NCI-H146 (cell line): ENCODE results near the gene PSENEN.

Experiments
- DNase-seq: peaks from one replicate; lab custom pipeline; 2025; lab: John Stamatoyannopoulos, UW

The PSENEN gene

GRCh38 chr19:35773020-35773806, 27.8 kb downstream of the PSENEN start:
- no peak for DNase-seq

DNA sequence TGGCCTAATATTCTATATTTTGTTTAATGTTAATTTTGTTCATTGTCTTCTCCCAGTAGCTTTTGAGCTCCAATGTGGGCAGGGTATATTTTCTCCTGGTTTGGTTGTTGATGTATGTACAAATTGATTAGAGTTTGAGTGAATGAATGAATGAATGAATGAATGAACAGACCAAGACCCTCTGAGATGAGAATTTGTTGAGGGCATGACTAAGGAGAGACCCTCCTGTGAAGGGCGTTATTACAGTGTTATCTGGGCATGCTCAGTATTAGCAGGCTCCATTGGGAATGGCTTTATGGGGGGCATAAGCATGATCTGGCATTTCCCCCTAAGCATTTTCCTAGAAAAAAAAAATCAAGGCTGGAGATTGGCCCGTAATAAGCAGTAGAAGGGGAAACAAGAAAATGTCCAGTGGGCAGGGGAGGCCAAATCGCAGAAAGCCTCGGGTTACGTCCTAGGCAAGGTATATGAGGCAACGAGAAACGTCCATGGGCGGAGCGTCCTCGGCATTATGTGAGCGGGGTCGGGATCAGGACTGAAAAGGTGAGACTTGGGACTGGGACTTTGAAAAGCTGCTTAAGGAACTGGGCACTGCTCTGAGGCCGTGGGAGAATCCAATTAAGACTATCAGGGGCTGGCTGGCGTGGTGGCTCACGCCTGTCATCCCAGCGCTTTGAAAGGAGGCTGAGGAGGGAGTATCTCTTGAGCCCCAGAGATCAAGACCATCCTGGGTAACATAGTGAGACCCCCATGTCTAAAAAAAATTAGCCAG, 29.0 kb downstream of the PSENEN start:
- DNase-seq, result peak; percentile 59

GRCh38 chr19:35775046-35775297, 29.5 kb downstream of the PSENEN start:
- DNase-seq, result no peak

DNA sequence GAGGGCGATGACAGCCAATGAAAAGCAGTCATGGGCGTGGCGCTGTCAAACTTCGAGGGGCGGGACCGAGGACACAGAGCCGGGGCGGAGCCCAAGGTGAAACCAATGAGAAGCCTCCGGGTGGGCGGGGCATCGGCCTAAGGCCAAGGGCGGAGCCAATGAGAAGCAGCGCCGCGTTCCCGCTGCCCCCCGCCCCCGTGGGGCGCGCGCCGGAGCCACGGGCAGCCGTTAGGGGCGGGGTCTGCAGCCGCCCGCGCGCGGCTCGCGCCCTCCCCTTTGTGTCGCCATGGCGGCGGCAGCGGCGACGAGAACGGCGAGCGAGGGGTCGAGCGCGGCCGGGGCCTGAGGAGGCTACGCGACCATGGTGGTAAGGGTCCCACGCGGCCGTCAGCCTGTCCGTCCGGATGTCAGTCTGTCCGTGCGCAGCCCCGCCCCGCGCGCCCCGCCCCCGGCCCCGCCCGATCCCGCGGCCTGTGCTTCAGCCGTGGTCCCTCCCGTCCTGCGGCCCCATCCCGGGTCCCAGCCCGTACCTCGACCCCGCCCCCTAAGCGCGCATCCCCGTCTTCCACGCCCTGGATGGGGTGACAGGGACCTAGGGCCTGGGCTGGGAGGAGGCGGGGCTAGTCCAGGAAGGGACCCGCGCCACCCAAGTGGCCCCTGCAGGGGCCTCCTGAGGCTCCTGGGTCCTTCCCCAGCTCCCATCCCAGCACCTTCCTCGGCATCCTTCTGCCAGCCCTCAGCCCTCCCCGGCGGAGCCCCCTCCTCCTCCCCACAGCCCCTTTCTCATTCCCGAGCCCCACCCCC, 30.0 kb downstream of the PSENEN start, which contains the start of gene ARHGAP33:
Gene ARHGAP33 (plus strand): TSS at position 267 of the 804 bp plus-strand sequence. CDS start 95 bp downstream, at position 362.
- DNase-seq, result peak; percentile 99

- DNase-seq, result no peak
Measured at GRCh38 chr19:35776102-35776788, 30.8 kb downstream of the PSENEN start.

DNA sequence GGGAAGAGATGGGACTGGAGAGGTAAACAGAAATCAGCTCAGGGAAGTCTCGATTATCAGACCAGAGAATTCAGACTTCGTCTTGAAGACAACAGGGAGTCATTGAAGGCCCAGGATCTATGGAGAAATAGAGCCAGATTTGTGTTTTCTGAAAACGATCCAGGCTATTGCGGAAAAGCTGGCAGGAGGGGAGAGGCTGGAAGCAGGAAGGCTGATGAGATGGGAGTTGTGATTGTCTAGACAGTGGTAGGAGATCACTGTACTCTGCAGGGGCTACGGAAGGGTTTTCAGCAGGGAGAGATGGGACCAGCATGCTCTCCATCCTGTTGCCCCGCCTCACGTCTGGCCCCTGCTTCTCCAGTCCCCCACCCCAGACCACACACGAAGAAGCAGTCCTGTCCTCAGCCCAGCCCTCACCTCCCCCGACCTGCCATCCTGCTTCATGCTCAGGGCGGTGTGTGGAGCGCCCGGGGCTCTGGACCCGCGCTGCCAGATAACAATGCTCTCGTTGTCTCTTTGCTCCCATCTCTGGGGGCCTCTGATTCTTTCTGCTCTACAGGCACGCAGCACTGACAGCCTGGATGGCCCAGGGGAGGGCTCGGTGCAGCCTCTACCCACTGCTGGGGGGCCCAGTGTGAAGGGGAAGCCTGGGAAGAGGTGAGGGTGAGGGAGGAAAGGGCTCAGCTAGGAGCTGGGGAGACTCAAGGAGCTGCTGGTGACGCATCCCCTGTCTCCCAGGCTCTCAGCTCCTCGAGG, 31.8 kb downstream of the PSENEN start:
- DNase-seq, result no peak

DNA sequence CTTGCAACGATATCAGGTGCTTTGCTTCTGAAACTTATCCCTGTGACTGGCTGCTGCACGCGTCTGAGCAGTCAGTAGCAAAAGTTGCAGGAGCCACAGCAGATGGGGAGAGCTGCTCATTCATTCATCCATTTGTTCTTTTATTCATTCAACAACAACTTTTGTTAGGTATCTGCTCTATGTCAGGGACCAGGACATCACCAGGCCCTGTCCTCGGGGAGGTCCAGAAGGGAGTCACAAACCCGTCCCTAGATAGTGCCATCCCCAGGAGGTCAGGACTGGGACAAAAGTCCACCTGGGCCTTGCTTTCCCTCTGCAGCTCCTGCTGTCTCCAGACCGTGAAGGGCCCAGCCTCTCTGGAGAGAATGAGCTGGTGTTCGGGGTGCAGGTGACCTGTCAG, 32.5 kb downstream of the PSENEN start:
- DNase-seq, result no peak

- no peak for DNase-seq
Measured at GRCh38 chr19:35779033-35779432, 33.6 kb downstream of the PSENEN start.

DNA sequence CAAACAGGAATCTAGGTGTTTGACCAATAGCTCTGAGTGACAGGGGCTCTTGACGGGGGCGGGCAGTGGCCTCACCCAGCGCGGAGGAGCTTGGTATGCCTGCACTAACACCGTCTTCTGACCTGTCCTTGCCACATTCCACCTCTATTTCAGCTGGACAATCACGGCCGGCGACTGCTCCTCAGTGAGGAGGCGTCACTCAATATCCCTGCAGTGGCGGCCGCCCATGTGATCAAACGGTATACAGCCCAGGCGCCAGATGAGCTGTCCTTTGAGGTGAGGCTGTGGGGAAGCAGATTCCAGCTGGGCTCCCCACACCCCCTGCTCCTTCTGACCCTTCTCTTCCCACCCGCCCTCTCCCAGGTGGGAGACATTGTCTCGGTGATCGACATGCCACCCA, 34.6 kb downstream of the PSENEN start:
- no peak for DNase-seq

- DNase-seq, result no peak
Measured at GRCh38 chr19:35780717-35781116, 35.3 kb downstream of the PSENEN start.

DNA sequence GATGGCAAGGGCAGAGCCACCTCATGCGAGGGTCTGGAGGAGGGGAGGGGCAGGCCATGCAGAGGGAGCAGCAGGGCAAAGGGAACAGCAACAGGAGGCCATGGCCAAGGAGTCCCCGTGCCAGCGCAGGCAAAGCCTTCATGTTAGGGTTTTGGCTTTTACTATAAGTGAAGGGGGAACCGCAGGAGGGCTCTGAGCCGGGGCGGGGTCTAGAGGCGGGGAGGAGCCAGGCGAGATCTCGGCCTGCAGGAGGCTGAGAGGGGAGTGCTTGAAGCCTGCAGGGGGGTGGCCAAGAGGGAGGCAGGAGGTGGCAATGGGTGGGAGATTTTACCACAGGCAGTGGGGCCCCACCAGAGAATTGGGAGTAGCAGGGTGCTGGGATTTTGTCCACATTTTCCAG, 36.2 kb downstream of the PSENEN start:
- no peak for DNase-seq

DNA sequence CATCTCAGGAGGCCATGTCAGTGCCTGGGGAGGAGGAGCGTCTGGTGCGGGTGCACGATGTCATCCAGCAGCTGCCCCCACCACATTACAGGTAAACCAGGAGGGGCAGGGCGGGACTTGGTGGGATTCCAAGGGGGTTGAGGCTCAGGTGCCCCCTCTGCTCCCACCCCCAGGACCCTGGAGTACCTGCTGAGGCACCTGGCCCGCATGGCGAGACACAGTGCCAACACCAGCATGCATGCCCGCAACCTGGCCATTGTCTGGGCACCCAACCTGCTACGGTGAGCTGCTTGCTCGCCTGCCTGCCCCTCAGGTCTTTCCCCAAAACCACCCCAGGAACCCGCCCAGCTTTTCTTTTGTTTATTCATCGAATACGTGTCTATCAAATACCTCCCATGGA, 37.1 kb downstream of the PSENEN start:
- DNase-seq, result no peak

GRCh38 chr19:35783469-35784434, 38.3 kb downstream of the PSENEN start:
- DNase-seq, result no peak

DNA sequence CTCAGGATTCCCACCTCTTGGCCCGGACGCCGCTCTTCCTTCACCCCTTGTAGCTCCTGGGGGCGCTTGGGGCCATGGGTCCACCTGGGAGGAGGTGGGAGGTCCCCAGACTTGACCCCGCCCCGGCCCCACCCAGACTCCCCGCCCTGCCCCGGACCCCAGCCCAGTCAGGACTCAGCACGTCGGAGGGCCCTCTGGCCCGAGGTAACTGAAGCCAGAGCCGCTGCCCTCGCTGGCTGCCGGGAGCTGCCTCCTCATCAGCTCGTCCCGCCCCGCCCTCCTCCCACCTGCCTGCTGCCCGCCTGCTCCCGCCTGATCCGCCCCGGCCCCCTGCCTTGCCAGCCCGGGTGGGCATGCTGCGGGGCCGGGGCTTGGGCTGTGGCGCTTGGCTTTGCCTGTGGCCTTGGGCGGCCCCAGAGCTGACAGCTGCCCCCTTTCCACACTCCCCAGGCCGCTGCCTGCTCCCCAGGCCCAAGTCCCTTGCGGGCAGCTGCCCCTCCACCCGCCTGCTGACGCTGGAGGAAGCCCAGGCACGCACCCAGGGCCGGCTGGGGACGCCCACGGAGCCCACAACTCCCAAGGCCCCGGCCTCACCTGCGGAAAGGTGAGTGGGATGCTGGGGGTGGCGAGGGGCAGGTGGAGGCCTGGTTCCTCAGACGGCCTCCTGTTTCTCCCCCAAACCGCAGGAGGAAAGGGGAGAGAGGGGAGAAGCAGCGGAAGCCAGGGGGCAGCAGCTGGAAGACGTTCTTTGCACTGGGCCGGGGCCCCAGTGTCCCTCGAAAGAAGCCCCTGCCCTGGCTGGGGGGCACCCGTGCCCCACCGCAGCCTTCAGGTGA, 39.3 kb downstream of the PSENEN start:
- DNase-seq, result no peak

DNA sequence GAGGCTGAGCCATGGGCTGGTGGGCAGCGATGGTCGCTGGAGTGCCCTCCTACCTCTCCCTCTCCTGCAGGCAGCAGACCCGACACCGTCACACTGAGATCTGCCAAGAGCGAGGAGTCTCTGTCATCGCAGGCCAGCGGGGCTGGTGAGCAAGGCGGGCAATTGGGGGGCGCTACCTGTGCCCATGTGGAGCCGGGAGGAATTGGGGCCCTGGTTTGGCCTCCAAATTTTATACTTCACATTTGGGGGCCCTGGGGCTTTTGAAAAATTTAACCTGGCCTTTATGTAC, 39.8 kb downstream of the PSENEN start:
- no peak for DNase-seq

GRCh38 chr19:35786299-35787160, 41.1 kb downstream of the PSENEN start:
- no peak for DNase-seq

- DNase-seq, result no peak
Measured at GRCh38 chr19:35787227-35787799, 41.9 kb downstream of the PSENEN start.
